RWPE2 (cell line): ENCODE results near the gene STAT5B.
"Not testable (repeated sequence)": the region's sequence is repeated elsewhere in the genome, so short reads cannot be mapped to it uniquely, and the experiment has no call there.

ENCODE experiments used
- ATAC-seq: fragments of 200-7000 bp; cut with Tn5 transposase; 3 replicates; pipeline ENCODE4 v1.9.1; 2021; ENCODE audit warnings: low read depth
- DNase-seq: peaks from one replicate; pipeline ENCODE4 v3.0.0-alpha.2; 2020; ENCODE audit warnings: low spot score
- H3K27ac ChIP-seq: fragments of 450-650 bp; 2 replicates; pipeline ENCODE4 v1.5.1; 2017; ENCODE audit warnings: mild to moderate bottlenecking; ENCODE audit not compliant: poor library complexity, severe bottlenecking
- H3K27me3 ChIP-seq: fragments of 250-450 bp; sonication (Bioruptor Pico); 2 replicates; pipeline ENCODE4 v1.5.1; 2021; ENCODE audit warnings: mild to moderate bottlenecking, moderate library complexity; ENCODE audit not compliant: insufficient read depth, poor library complexity, severe bottlenecking
- H3K36me3 ChIP-seq: fragments of 250-450 bp; sonication (Bioruptor Pico); 2 replicates; pipeline ENCODE4 v1.5.1; 2020; ENCODE audit warnings: low read depth, mild to moderate bottlenecking, moderate library complexity
- H3K4me1 ChIP-seq: fragments of 250-450 bp; sonication (Bioruptor Pico); 2 replicates; pipeline ENCODE4 v1.5.1; 2021; ENCODE audit warnings: mild to moderate bottlenecking, moderate library complexity; ENCODE audit not compliant: insufficient read depth, poor library complexity, severe bottlenecking
- H3K4me3 ChIP-seq: fragments of 250-450 bp; sonication (Bioruptor Pico); 2 replicates; pipeline ENCODE4 v1.5.1; 2021; ENCODE audit warnings: mild to moderate bottlenecking, moderate library complexity; ENCODE audit not compliant: severe bottlenecking
- H3K9me3 ChIP-seq: fragments of 250-450 bp; sonication (Bioruptor Pico); 2 replicates; pipeline ENCODE4 v1.5.1; 2021; ENCODE audit warnings: mild to moderate bottlenecking, moderate library complexity; ENCODE audit not compliant: severe bottlenecking
- TF ChIP-seq, protein P1 (sequence below): fragments of 450-650 bp; IDR thresholded peaks from one replicate; pipeline ENCODE4 v1.5.1; 2017; ENCODE audit warnings: mild to moderate bottlenecking, moderate library complexity; ENCODE audit not compliant: poor library complexity, severe bottlenecking

STAT5B gene

DNA sequence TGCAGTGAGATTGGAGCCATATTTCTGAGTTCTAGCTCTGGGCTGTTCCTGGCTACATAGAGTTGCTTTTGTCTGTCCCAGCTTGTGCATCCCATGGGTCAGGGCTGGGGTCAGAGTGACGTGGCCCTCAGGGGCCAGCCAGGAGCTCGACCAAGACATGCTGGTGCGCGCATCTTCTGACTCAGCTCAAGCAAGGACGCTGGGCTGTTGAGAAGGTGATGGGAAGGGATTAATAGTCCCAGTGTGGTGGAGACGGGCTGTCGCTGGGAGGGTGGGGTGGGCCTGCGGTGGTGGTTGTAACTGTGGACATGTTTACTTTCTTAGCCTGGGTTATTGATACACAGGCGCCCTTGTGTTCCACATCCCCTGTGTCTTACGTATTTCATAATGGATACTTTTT is 21.6 kb upstream of the STAT5B start:
- peak; percentile 72 for ATAC-seq
- not testable (repeated sequence) for H3K4me1 ChIP-seq, H3K4me3 ChIP-seq, H3K27ac ChIP-seq, H3K27me3 ChIP-seq, H3K9me3 ChIP-seq, H3K36me3 ChIP-seq, DNase-seq

DNA sequence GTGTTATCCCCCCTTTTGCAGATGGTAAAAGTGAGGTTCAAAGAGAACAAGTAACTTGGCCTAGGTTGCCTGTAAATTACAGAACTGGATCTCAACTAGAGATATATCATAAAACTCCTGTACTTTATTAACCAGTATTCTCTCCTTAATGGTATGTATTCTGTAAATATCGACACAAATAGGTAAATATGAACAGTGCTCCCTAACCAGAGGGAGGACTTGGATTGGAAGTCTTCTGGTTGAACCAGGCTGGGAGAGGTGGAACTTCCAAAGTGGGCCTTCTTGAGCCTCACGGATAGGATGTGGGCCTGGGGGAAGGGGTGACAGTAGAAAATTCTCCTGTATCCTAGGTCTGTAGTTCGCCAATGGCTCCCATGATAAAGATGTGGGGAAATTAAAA is 19.8 kb upstream of the STAT5B start:
- H3K4me3 ChIP-seq: no peak overlapping the region
- no peaks in the 10 kb centered on the region for H3K27me3 ChIP-seq
- no peaks in the 10 kb centered on the region for H3K36me3 ChIP-seq
- DNase-seq (no peak), ATAC-seq (no peak)
- no peaks in the 10 kb centered on the region for H3K9me3 ChIP-seq
- H3K27ac ChIP-seq: no peak overlapping the region
- TF ChIP-seq, protein P1, sequence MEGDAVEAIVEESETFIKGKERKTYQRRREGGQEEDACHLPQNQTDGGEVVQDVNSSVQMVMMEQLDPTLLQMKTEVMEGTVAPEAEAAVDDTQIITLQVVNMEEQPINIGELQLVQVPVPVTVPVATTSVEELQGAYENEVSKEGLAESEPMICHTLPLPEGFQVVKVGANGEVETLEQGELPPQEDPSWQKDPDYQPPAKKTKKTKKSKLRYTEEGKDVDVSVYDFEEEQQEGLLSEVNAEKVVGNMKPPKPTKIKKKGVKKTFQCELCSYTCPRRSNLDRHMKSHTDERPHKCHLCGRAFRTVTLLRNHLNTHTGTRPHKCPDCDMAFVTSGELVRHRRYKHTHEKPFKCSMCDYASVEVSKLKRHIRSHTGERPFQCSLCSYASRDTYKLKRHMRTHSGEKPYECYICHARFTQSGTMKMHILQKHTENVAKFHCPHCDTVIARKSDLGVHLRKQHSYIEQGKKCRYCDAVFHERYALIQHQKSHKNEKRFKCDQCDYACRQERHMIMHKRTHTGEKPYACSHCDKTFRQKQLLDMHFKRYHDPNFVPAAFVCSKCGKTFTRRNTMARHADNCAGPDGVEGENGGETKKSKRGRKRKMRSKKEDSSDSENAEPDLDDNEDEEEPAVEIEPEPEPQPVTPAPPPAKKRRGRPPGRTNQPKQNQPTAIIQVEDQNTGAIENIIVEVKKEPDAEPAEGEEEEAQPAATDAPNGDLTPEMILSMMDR: no peak
- H3K4me1 ChIP-seq: peaks cover 3% of the 10 kb centered on the region

GRCh38 chr17:42294469-42295398 is 18.5 kb upstream of the STAT5B start:
- Histone ChIP-seq H3K36me3 (no peaks in the 10 kb centered on the region), H3K4me3 (no peak overlapping the region), H3K9me3 (no peaks in the 10 kb centered on the region), H3K27me3 (no peaks in the 10 kb centered on the region), H3K4me1 (peaks cover 3% of the 10 kb centered on the region), H3K27ac (no peak overlapping the region)
- no peak for ATAC-seq
- DNase-seq: peak; percentile 6
- TF ChIP-seq, protein P1: no peak

- peak; percentile 28 for DNase-seq
- Histone ChIP-seq H3K9me3 (no peaks in the 10 kb centered on the region), H3K27ac (no peak overlapping the region), H3K4me1 (no peaks in the 10 kb centered on the region), H3K27me3 (no peaks in the 10 kb centered on the region), H3K4me3 (no peak overlapping the region), H3K36me3 (no peaks in the 10 kb centered on the region)
- ATAC-seq: no peak
- TF ChIP-seq, protein P1: no peak
These were observed 14.9 kb upstream of the STAT5B start for GRCh38 chr17:42291129-42291528.

GRCh38 chr17:42290577-42290976 is 14.4 kb upstream of the STAT5B start:
- no peaks in the 10 kb centered on the region for H3K9me3 ChIP-seq
- no peaks in the 10 kb centered on the region for H3K27me3 ChIP-seq
- TF ChIP-seq, protein P1: no peak
- no peak overlapping the region for H3K27ac ChIP-seq
- peak; percentile 9 for DNase-seq
- H3K36me3 ChIP-seq: no peaks in the 10 kb centered on the region
- no peaks in the 10 kb centered on the region for H3K4me1 ChIP-seq
- ATAC-seq: no peak
- no peak overlapping the region for H3K4me3 ChIP-seq
